PC-9 (cell line): ENCODE data around the gene ZNF423. TPM values are rescaled to one million over a fixed set of nuclear protein-coding genes. Genes with fewer than 3 reads are reported as not detected.

ENCODE experiments used
- BruUV-seq: library from RNA; stranded (reverse); fragments of 400-500 nt; replicated peaks from 2 replicates; lab custom pipeline; 2021; lab: Mats Ljungman, UMichigan
- CTCF ChIA-PET: fragments of 300-600 bp; sonication (Branson Sonifier 250); formaldehyde crosslinking; loops from one replicate; lab custom pipeline; 2022; ENCODE audit warnings: antibody characterized with exemption; lab: Charles Lee
- POLR2A ChIA-PET: fragments of 300-600 bp; sonication (Branson Sonifier 250); formaldehyde crosslinking; loops from one replicate; lab custom pipeline; 2022; ENCODE audit warnings: antibody characterized with exemption; ENCODE audit not compliant: unreplicated experiment; lab: Charles Lee
- DNase-seq, 2 experiments: peaks; one replicate each; pipeline versions ENCODE4 v3.0.0 to v3.0.0-alpha.2; 2015 to 2022; ENCODE audit warnings: mixed read lengths in 1 of 2
- H2AFZ ChIP-seq: fragments of 200-600 bp; sonication (generic); 2 replicates; pipeline ENCODE4 v1.8.1; 2017; ENCODE audit warnings: antibody characterized with exemption
- H3F3A ChIP-seq: fragments of 200-600 bp; sonication (generic); 2 replicates; pipeline ENCODE4 v1.8.1; 2017; ENCODE audit warnings: antibody characterized with exemption, mild to moderate bottlenecking, low read depth; ENCODE audit not compliant: insufficient read depth
- H3K27ac ChIP-seq: fragments of 200-600 bp; sonication (generic); 2 replicates; pipeline ENCODE4 v1.6.1; 2016; ENCODE audit warnings: mixed run types
- H3K27me3 ChIP-seq: fragments of 200-600 bp; sonication (generic); 2 replicates; pipeline ENCODE4 v1.6.1; 2016; ENCODE audit warnings: low read depth, mixed run types; ENCODE audit not compliant: insufficient read depth
- H3K36me3 ChIP-seq: fragments of 200-600 bp; sonication (generic); 2 replicates; pipeline ENCODE4 v1.6.1; 2016; ENCODE audit warnings: low read depth, mixed run types
- H3K4me1 ChIP-seq: fragments of 200-600 bp; sonication (generic); replicated peaks from 2 replicates; pipeline ENCODE4 v1.6.1; 2016; ENCODE audit warnings: mixed run types; ENCODE audit not compliant: insufficient read depth
- H3K4me2 ChIP-seq: fragments of 200-600 bp; sonication (generic); 2 replicates; pipeline ENCODE4 v1.6.1; 2017; ENCODE audit warnings: mixed run types
- H3K4me3 ChIP-seq: fragments of 200-600 bp; sonication (generic); 2 replicates; pipeline ENCODE4 v1.6.1; 2016; ENCODE audit warnings: mixed run types
- H3K79me2 ChIP-seq: fragments of 200-600 bp; sonication (generic); 2 replicates; pipeline ENCODE4 v1.6.1; 2017; ENCODE audit warnings: low read depth, mixed run types
- H3K9me2 ChIP-seq: fragments of 200-600 bp; sonication (generic); 2 replicates; pipeline ENCODE4 v1.8.1; 2017; ENCODE audit warnings: mild to moderate bottlenecking; ENCODE audit not compliant: insufficient read depth
- H3K9me3 ChIP-seq: fragments of 200-600 bp; sonication (generic); 2 replicates; pipeline ENCODE4 v1.8.1; 2016; ENCODE audit warnings: low read depth; ENCODE audit not compliant: insufficient read depth
- H4K20me1 ChIP-seq: fragments of 200-600 bp; sonication (generic); 2 replicates; pipeline ENCODE4 v1.8.1; 2017; ENCODE audit not compliant: insufficient read depth
- CTCF ChIP-seq: fragments of 200-600 bp; sonication (generic); conservative IDR thresholded peaks from 2 replicates; pipeline ENCODE4 v1.6.1; 2017; ENCODE audit warnings: mixed run types, antibody characterized with exemption, mild to moderate bottlenecking, moderate library complexity
- EZH2 ChIP-seq: fragments of 200-600 bp; sonication (generic); IDR thresholded peaks from 2 replicates; pipeline ENCODE4 v1.8.0; 2017; ENCODE audit warnings: antibody characterized with exemption, low read depth
- intact Hi-C: fragments of 100-400 bp; cut with micrococcal nuclease; formaldehyde crosslinking; loops from one replicate; pipeline ENCODE4 v1.10.0; 2022; ENCODE audit not compliant: unreplicated experiment
- total RNA-seq: library from RNA; stranded (reverse); gene quantifications from 2 replicates; pipeline ENCODE4 v1.2.3, GENCODE V29; 2021

The ZNF423 gene
- total RNA-seq, 1 experiment from 2014 or later: not detected

GRCh38 chr16:49455991-49456745 lies 399.7 kb downstream of the ZNF423 start:
- H3K9me2 ChIP-seq: no peaks in the 10 kb centered on the region
- POLR2A ChIA-PET: no interaction called here

GRCh38 chr16:49455181-49455990 lies 400.5 kb downstream of the ZNF423 start:
- peaks cover 73% of the 10 kb centered on the region for H3K27me3 ChIP-seq
- no peaks in the 10 kb centered on the region for H4K20me1 ChIP-seq
- intact Hi-C loops: no loop called here
- H3K4me3 ChIP-seq: no peak overlapping the region
- H3K4me1 ChIP-seq: no peaks in the 10 kb centered on the region
- H3K9me3 ChIP-seq: no peaks in the 10 kb centered on the region
- no peak for TF ChIP-seq CTCF
- TF ChIP-seq EZH2: no peak
- H3K79me2 ChIP-seq: no peaks in the 10 kb centered on the region
- H3F3A ChIP-seq: no peaks in the 10 kb centered on the region
- H3K4me2 ChIP-seq: no peak overlapping the region
- BruUV-seq: no TSS peak
- no peak overlapping the region for H2AFZ ChIP-seq
- ChIA-PET CTCF (interaction anchor here (0.6 kb wide), 1 partner anchor 1681 kb away, joined by 3 read pairs; no protein-coding TSS in a partner anchor), POLR2A (no interaction called here)
- no peaks in the 10 kb centered on the region for H3K36me3 ChIP-seq
- no peak for DNase-seq
- H3K9me2 ChIP-seq: no peaks in the 10 kb centered on the region
- no peak overlapping the region for H3K27ac ChIP-seq

More at GRCh38 chr16:49455991-49456745, 399.7 kb downstream of the ZNF423 start:
- Histone ChIP-seq H3F3A (no peaks in the 10 kb centered on the region), H3K4me3 (no peak overlapping the region), H2AFZ (no peak overlapping the region), H3K9me3 (no peaks in the 10 kb centered on the region), H3K27ac (no peak overlapping the region), H3K4me1 (no peaks in the 10 kb centered on the region), H3K36me3 (no peaks in the 10 kb centered on the region), H3K27me3 (peaks cover 75% of the 10 kb centered on the region), H4K20me1 (no peaks in the 10 kb centered on the region), H3K79me2 (no peaks in the 10 kb centered on the region), H3K4me2 (no peak overlapping the region)
- no peak for DNase-seq
- intact Hi-C loops: no loop called here
- BruUV-seq: no TSS peak
- TF ChIP-seq EZH2 (no peak), CTCF (no peak)
- CTCF ChIA-PET: no interaction called here

- Histone ChIP-seq H3K4me1 (no peaks in the 10 kb centered on the region), H3K9me3 (no peaks in the 10 kb centered on the region), H4K20me1 (no peaks in the 10 kb centered on the region), H3K79me2 (no peaks in the 10 kb centered on the region), H2AFZ (no peak overlapping the region), H3K27me3 (peaks cover 66% of the 10 kb centered on the region), H3K4me3 (no peak overlapping the region), H3K9me2 (no peaks in the 10 kb centered on the region), H3F3A (no peaks in the 10 kb centered on the region), H3K4me2 (no peak overlapping the region), H3K27ac (no peak overlapping the region), H3K36me3 (no peaks in the 10 kb centered on the region)
- intact Hi-C loops: no loop called here
- CTCF ChIA-PET: no interaction called here
- no peak for DNase-seq
- POLR2A ChIA-PET: no interaction called here
- no TSS peak for BruUV-seq
- TF ChIP-seq EZH2 (no peak), CTCF (no peak)
Measured at GRCh38 chr16:49454426-49455180, 401.3 kb downstream of the ZNF423 start.
